Activated naive CD4-positive, alpha-beta T cell treated with anti-CD3 and anti-CD28 coated beads, Interleukin-2, amount 50 U/mL, for 16 hours (primary cell): ENCODE data around the gene GPAT3.
"Not testable (repeated sequence)": the region's sequence is repeated elsewhere in the genome, so short reads cannot be mapped to it uniquely, and the experiment has no call there.

Source experiments
- DNase-seq: peaks from one replicate; pipeline ENCODE4 v3.0.0-alpha.2; 2020

The GPAT3 gene

DNA sequence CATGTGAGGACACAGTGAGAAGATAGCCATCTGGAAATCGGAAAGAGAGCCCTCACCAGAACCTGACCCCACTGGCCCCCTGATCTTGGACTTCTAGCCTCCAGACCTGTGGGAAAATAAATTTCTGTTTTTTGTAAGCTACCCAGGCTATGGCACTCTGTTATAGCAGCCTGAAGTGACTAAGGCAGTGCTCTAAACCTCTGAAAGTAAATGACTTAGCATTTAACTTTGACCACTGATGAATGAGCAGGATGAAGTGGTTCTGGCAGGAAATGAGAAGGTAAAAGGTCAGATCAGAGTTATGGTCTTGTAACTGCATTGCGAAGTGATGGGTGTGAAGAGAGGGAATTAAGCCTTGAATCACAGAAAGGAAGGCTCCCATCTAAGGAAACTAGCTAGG lies 17.0 kb downstream of the GPAT3 start:
- no peak for DNase-seq

- DNase-seq: no peak
These were observed 20.2 kb downstream of the GPAT3 start for GRCh38 chr4:83556006-83556707.

DNA sequence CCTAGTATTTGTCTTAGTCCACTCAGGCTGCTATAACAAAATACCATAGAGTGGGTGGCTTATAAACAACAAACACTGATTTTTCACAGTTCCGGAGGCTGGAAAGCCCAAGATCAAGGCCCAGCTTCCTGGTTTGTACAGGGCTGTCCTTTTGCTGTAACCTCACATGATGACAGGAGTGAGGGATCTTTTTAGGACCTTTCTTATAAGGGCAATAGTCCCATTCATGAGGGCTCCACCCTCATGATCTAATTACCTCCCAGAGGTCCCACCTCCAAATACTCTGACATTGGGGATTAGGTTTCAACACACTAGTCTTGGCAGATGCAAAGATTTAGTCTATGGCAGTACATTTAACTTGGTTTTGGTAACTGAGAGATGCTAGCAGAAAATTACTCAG lies 20.9 kb downstream of the GPAT3 start:
- DNase-seq: no peak

DNA sequence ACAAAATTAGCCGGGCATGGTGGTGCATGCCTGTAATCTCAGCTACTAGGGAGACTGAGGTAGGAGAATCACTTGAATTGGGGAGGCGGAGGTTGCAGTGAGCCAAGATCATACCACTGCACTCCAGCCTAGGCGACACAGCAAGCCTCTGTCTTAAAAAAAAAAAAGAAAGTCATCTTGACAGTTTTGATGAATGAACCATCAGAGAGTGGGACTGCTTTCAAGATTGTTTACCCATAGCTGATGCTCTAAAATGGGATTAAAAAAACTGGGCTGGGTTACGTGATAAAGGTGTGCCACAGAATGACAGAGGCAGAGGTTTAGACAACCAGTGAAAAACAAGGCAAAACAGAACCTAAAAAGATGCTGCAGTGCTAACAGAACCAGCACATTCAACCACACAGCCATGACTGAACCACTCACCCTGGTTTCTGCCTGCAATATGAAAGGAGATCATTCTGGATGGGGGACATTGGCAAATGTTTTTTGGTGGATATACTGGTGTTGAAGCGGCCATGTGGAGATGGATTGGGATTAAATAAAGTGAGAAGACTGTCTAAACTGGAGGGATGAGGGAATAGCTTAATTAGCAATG lies 22.2 kb downstream of the GPAT3 start:
- DNase-seq: no peak

DNA sequence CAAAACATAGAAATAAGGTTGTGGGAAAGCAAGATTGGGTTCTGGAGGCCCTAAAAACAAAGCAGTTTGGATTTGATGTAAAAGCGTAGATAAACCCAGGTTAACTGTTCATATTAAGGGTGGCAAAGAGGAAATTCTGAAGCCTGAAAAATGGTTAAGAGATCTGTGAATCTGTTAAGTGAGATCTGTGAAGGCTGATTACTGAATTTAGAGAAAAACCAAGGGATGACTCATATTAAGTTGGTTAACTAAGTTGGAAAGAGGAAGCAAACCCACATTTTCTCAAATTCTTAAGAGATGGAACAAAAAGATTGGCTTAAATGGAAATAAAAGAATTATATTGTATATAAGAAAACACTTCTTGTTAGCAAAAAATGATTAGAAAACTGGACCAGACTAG lies 22.8 kb downstream of the GPAT3 start:
- no peak for DNase-seq

DNA sequence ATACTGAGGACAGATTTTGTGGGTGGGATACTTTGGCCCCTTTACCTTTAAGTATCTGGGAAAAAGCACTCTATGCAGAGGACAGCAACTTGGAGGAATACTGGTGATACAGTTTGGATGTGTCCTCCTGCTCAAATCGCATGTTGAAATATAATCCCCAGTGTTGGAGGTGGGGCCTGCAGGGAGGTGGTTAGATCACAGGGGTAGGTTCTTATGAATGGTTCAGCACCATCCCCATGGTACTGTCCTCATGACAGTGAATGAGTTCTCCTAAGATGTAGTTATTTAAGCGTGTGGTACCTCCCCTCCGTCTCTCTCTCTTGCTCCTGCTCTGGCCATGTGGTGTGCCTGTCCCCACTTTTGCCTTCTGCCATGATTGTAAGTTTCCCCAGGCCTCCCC lies 24.6 kb downstream of the GPAT3 start:
- no peak for DNase-seq

- no peak for DNase-seq
These were observed 25.5 kb downstream of the GPAT3 start for GRCh38 chr4:83561381-83561780.

- no peak for DNase-seq
These were observed 28.1 kb downstream of the GPAT3 start for GRCh38 chr4:83563998-83564397.

DNA sequence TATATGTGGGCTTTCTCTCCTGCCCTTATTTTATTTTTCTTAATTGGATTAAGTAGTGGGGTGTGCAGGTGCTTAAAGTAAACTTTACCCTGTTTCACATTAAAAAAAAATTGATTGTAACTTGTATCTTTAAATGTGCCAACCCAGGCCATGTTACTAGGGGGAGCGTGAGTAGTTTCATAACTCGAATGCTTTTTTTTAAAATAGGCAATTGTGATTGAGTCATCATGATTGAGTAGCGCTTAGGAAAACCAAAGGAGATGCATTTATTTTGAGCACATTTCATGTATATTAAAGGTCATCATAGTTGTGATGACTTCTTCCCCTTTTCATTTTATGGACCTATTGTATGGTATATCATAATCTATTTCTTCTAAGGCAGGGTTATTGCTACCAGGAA lies 32.2 kb downstream of the GPAT3 start:
- no peak for DNase-seq

DNA sequence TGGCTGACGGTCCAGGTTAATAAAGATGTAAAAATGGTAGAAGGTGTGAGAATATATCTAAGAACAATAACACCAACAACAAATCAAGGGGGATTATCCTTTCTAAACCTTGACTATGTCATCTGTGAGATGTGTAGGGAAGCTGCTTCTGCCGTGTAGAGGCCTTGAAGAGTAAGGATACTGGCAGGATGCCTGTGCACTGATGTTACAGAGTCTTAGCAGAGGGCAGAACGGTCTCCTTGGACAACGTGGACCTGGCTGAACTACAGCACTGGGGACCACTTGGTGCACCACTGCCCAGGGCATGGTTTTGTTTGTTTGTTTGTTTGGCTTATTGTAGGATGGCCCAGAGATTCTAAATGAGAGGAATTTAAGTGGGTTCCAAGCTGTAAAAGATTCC lies 33.5 kb downstream of the GPAT3 start:
- no peak for DNase-seq

- no peak for DNase-seq
These were observed 34.1 kb downstream of the GPAT3 start for GRCh38 chr4:83569987-83570386.

GRCh38 chr4:83572848-83573247 lies 36.9 kb downstream of the GPAT3 start:
- no peak for DNase-seq

GRCh38 chr4:83574247-83574646 lies 38.3 kb downstream of the GPAT3 start:
- DNase-seq: no peak

GRCh38 chr4:83576237-83576636 lies 40.3 kb downstream of the GPAT3 start:
- DNase-seq: not testable (repeated sequence)

GRCh38 chr4:83581411-83582288 lies 45.7 kb downstream of the GPAT3 start:
- DNase-seq: no peak

DNA sequence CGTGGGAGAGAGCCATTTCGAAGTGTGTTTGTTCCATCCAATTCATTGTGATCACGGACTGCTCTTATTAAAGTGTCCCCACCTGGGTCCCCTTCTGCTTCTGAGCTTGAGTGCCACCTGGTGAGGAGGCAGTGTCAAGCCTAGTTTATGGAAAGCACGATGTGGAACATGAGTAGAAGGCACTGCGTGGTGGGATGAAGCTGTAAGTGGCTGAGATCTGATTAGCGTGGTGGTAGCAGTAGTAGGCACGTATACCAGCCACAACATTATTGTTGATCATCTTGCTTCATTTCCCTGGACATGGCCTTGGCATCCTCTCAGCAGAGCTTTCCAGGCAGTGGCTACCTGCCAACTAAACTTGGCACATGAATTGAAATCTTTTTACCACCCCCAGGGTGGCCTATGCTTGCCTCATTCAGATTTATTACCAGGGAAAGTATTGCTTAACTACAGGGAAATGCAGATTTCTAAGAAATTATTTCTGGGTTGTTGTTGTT lies 46.4 kb downstream of the GPAT3 start:
- DNase-seq: no peak

DNA sequence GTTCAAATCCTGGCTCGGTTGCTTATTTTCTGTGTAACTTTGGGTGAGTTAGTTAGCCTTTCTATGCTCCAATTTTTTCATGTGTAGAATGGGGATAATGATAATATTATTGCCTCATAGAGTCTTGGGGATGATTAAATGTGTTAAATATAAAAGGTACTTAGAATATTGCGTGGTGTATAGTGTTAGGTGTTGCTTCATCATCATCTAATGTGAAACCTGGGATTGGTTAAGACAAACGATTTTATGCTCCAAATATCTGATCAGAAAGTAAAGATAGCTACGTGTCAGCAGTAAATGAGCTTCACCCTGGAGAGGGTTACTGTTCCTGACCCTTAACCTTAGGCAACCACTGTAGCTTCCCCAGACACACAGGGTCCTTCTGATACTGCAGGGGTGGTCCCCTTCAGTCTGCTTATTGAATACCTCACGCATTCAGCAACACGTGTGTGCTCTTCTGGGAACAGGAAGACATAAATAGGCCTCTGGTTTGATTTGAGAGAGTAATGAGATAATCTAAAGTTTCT lies 50.1 kb downstream of the GPAT3 start:
- no peak for DNase-seq

GRCh38 chr4:83589279-83589678 lies 53.4 kb downstream of the GPAT3 start:
- DNase-seq: no peak

- no peak for DNase-seq
These were observed 55.1 kb downstream of the GPAT3 start for GRCh38 chr4:83591056-83591455.

DNA sequence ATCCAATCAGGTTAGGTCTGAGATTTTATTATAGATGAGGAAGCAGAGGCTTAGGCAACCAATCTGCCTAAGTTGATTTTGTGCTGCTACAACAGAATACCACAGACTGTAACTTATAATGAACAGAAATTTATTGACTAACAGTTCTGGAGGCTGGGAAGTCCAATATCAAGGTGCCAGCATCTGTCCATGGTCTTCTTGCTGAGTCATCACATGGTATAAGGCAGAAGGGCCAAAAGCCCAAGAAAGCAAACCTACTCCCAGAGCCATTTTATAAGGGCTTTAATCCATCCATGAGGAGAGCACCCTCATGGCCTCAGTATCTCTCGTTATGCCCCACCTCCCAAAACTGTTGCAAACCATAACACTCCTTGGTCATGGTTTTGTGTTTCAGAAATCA lies 55.8 kb downstream of the GPAT3 start:
- no peak for DNase-seq

GRCh38 chr4:83599183-83599582 lies 63.3 kb downstream of the GPAT3 start:
- DNase-seq: no peak

GRCh38 chr4:83603129-83603528 lies 67.2 kb downstream of the GPAT3 start:
- DNase-seq: no peak

DNA sequence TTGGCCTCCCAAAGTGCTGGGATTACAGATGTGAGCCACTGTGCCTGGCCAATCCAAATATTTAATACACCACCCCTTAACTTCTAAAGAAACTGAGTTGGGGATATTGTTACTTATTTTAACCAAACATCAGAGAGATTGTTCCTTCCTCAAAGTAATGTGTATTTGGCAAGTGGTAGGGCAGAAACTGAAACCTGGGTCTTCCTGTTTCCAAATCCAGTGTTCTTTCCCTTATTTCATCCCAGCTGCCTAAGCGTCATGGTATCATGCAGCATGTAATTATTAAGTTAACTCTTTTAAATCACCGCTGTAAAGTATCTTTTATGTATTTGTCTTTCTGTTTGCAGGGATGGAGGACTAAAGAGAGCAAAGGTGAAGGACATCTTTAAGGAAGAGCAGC lies 68.4 kb downstream of the GPAT3 start:
- no peak for DNase-seq

DNA sequence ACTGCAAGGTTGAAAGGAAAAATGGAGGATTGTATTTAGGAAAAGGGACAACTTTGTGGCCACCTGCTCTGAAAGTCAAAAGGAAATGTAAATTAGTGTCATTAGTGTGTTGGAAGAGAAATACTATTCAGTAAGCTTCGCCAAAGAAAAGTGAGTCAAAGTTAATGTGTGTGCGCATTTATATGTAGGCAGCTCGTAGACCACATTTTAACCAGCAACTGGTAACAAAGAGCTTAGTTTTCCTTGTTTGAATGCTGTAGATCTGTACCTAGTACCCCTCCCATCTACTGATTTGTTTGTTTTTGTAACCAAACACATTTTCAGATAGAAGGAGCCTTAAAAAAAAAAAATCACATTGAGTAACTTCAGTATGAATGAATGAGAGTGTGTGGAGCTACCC lies 69.3 kb downstream of the GPAT3 start:
- DNase-seq: no peak
